Gastrocnemius medialis (tissue), 4 donors: ENCODE results near the gene ZNF646.

Source experiments
- CTCF ChIP-seq, 5 experiments: fragments of 450-650 bp in 3 of 5; fragments of 200-600 bp in 2 of 5; sonication (generic) in 2 of 5; IDR thresholded peaks in 4 of 5; conservative IDR thresholded peaks in 1 of 5; 1 replicate in 4 of 5; 2 replicates in 1 of 5; pipeline ENCODE4 v1.5.1; 2016 to 2019; ENCODE audit warnings: antibody characterized with exemption in 5 of 5, mild to moderate bottlenecking in 3 of 5, moderate library complexity in 3 of 5
- POLR2A ChIP-seq, 2 donors: fragments of 450-650 bp; IDR thresholded peaks; one replicate each; pipeline ENCODE4 v1.6.1; 2017; ENCODE audit warnings: antibody characterized with exemption in 2 of 2, mild to moderate bottlenecking in 2 of 2, moderate library complexity in 2 of 2

DNA sequence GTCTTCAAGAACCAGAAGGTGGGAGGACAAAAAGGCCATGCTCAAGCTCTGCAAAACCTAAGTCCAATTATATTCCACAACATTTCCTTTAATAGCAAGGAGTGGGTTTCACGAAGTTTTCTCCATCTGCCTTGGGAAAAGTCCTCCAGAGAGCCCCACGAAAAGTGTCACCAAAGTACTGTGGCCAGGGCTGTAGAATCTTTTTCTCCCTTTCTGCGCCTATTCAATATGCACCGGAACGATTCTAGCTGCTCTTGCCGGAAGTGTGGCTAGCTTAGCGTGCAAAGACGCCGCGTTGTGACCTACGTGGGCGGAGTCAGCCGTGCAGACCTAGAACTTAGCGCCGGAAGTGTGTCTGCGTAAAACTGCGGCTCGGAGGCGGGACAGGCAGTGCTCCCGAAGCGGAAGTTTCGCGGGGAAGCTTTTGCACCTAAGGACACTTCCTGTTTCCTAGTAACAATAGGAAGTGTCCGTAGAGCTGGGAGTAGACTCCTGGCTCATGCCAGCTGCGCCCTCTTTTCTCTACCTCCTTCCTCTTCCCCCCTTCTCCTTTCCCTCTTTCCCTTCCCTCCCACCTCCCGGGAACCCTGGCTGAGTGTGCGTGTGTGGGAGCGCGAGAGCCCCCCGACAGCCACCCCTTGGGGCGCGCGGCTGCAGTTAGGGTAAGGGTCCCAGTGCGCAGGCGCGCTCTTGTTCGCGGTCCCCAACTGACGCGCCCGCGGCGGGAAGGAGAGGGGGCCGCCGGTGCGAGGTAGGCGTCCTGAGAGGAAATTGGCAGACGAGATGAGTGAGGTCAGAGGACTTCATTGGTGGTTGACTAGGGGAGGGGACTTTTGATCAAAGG is at the start of gene ZNF646, which contains the start of gene ZNF668:
- TF ChIP-seq CTCF (IDR thresholded peaks at IDR 0.05 in 4 of 5, conservative IDR thresholded peaks at IDR 0.05 in 1 of 5), result no peak
- TF ChIP-seq POLR2A (IDR thresholded peaks at IDR 0.05), result peak; percentile 78 to 93
